SW 1271 (cell line): ENCODE measurements around the gene EFNA2.

Experiments used
- DNase-seq, 2 experiments: peaks; one replicate each; lab custom pipeline; 2025; lab: John Stamatoyannopoulos, UW

EFNA2 gene

DNA sequence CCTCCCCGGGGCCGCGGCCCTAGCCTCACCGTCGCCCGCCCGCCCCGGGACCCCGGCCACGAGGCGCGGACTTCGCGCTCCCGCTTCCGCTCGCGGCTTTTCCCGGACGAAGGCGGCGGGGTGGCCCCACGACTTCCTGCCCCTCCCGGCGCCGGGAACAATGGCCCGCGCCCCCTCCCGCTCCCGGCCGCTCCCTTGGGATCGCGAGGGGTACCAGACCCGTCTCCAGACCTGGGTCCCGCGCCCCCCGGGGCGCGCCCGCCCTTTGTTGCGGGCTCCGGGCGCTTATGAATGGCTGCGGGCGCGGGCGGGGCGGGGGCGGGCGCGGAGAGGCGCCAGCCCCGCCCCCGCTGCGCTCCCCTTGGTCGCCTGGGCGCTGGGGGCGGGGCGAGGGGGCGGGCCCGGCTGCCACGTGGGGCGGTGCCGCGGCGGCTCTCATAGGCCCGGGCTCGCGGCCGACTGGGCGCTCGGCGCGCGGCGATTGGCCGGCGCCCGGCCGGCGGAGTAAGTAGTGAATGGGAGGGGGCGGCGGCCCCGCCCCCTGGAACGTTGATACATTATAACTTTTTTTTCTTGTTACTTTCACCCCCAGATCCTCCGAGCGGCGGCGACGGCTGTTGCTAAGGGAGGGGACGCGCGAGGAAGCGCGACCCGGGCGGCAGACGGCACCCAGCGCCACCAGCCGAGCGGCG lies 36.2 kb upstream of the EFNA2 start:
- peak; percentile 77 to 94 for DNase-seq

DNA sequence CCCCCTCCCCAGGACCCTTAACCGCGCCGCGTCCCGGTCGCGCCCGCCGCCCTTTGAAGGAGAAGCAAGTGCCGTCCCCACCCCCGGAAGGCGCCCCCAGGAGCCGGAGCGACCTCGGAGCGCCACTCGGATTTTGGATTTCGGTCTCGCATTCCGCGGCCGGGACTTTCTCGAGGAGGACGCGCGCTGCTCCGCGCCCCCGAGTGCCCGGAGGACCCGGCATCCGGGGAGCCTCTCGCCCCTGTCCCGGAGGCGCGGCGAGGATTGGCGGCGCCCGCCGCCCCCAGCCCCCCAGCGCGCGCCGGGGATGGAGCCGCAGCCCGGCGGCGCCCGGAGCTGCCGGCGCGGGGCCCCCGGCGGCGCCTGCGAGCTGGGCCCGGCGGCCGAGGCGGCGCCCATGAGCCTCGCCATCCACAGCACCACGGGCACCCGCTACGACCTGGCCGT lies 35.7 kb upstream of the EFNA2 start:
- DNase-seq: no peak

DNA sequence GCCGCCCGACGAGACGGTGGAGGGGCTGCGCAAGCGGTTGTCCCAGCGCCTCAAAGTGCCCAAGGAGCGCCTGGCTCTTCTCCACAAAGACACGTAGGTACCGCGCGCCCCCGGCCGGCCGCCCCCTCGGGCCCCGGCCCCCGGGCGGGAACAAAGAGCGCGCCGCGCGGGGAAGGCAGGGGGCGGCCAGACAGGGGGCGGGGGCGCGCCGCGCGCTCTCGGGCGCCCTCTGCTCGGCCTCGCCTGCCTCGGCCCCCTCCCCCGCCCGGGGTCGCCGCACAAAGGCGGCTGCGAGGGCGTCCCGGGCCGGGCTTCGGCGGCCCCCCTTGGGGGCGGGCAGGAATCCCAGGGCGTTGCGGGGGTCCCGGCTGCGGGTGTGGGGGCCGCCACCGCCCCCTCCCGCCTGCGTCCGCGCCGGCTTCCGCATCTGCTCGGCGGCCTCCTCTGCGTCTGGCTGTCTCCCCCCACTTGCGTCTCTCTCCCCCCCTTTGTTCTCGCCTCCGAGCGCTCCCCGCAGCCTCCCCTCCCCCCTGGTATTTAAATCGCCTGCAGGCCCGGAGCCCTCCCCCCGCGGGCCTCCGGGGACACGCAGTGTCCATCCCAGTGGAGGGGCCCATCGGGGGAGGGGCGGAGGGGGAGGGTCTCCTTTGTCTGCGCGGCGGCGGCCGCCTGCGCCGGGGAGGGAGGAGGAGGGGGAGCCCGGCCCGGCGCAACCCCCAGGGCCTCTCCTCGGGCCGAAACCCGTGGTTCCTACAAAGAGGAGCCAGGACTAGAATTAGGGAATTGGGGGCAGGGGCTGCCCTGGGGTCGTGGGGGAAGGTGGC lies 35.0 kb upstream of the EFNA2 start:
- peak in 1 of 2 experiments; percentile 33 for DNase-seq

DNA sequence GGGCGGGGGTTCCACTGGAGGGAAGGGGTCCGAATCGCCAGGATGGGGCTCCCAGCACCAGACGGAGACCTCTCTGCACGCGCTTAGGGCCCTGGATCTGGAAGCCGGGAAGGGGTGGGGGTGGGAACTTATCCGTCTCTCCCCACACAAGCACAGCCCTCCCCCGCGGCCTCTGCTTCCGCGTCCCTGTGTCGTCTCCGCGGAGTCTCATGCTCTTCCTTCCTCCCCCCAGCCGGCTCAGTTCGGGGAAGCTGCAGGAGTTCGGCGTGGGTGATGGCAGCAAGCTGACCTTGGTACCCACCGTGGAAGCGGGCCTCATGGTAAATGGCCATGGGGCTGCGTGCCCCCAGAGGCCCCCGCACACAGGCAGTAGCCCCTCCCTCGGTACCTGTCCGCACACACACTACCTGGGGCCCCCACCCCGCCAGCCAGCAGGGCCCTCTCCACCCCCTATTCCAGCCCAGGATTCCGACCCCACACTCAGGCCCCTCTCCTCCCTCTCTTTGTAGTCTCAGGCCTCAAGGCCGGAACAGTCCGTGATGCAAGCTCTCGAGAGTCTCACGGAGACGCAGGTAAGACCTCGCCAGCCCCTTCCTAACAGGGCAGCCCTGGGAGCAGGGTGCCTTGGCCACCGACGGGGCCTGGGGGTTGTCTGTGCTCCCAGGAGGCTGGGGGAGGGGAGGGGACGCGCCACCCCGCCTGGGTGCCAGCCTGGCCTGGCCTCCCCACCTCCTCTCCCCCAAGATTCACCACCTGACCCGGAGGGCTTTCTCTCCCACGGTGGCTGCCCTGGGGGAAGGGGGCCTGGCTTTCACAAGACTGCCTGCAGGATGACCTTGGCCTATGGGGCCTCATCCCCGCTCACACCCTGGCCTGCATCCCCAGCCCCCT lies 34.1 kb upstream of the EFNA2 start:
- peak in 1 of 2 experiments; percentile 47 for DNase-seq

DNA sequence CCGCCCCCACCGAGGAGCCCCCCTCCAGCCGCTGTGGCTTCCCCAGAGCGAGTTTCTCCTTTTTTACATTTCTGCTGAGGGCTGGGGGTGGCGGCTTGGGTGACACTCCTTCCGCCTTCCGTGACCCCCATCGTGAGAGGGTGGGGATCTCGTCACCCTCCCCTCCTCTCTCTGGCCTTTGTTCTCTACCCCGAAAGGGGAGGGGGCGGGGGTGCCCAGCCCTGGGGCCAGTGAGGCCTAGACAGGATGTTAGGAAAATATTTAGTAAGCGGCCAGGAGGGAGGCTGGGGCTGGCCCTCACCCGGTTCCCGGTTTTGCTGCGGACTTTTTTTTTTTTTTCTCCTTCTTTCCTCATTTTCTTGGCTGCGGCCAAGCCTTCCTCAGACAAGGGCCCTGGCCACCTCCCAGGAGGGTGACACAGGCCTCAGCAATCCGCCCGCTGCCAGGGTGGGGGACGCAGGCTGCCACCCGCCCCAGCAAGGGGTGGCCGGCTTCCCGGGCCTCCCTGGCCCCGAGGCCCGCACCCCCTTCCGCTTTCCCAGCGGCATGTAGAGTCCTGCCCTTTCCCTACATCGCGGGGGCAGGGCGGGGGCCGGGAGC lies 33.4 kb upstream of the EFNA2 start:
- peak in 1 of 2 experiments; percentile 67 for DNase-seq

DNA sequence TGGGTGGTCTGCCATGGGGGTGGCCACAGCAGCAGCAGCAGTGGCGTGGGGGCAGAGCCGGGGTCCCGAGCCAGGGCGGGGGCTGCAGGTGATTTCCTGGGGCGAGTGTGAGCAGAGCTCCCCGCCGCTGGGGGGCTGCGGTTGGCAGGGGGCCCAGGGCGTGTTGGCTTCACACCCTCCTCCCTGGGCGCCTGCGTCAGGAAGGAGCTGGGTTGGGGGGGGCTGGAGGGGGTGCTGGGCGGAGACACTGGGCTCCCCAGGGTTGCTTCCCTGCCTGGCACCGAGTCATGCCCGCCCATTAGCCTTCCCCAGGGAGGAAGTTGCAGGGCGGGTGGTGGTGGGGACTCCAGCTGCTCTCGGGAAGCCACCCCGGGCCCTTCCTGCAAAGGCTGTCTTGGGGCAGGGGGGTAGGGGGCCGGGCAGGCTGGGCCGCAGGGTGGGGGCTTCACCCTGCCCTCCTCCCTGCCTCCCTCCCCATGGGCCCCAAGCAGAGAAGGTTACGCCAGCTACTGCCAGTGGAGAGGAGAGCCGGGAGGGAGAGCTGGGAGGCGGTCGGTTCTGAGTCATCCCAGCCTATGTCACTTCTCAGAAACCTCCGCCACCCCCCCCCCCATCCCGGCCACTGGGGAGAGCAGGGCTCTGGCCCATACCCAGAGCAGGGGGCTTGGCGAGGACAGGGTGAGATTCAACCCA lies 32.7 kb upstream of the EFNA2 start:
- DNase-seq: peak; percentile 76 to 88

DNA sequence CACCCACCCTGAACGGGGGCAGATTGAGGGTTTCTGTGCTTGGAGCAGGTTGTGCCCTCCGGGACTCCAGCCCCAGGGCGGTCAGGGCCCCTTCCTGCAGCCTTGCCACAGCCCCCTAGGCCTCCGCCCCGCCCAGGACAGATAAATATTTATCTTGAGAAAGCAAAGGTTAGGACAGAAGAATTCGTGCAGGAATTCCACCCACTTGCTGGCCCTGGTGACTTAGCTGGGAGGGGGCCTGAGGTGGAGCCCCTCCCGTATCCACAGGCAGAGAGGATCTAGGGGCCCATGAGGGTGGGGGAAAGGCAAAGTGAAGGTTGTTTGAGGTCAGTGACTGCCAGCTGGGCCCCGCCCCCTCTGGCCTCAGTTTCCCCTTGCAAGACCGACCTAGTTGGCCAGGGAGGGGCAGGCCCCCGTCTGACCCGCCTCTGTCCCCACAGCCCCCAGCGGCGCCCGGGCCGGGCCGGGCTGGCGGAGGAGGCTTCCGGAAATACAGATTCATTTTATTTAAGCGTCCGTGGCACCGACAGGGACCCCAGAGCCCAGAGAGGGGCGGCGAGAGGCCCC lies 32.1 kb upstream of the EFNA2 start:
- peak in 1 of 2 experiments; percentile 59 for DNase-seq

DNA sequence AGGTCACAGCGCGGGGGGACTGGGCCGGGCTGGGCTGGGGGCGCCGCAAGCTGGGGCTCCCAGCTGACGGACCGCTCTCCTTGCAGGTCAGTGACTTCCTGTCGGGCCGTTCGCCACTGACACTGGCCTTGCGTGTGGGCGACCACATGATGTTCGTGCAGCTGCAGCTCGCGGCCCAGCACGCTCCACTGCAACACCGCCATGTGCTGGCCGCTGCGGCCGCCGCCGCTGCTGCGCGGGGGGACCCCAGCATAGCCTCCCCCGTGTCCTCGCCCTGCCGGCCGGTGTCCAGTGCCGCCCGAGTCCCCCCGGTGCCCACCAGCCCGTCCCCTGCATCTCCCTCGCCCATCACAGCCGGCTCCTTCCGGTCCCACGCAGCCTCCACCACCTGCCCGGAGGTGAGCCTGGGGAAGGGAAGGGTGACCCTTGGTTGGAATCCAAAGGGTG lies 31.6 kb upstream of the EFNA2 start:
- DNase-seq: no peak

DNA sequence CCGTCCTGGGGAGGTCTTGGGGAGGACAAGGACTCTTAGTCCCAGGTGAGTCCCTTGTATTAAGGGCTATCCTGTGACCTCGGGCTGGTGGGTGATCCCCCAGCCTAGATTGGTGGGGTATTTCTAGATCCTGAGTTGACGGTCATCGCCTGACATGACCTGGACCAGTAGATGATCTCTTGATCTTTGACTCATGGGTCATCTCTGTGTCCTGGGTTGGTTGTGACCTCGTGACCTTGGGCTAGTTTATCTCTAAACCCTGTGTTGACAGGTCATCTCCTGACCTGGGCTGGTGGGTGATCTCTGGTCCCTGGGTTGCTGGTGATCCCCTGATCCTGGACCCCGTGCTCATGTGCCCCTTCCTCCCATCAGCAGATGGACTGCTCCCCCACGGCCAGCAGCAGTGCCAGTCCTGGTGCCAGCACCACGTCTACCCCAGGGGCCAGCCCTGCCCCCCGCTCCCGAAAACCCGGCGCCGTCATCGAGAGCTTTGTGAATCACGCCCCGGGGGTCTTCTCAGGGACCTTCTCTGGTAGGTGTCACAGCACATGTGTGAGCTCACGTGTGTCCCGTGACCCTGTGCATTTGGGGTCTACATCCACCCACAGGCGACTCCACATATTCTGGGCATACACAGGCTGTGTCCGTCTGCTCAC lies 31.0 kb upstream of the EFNA2 start:
- no peak for DNase-seq

DNA sequence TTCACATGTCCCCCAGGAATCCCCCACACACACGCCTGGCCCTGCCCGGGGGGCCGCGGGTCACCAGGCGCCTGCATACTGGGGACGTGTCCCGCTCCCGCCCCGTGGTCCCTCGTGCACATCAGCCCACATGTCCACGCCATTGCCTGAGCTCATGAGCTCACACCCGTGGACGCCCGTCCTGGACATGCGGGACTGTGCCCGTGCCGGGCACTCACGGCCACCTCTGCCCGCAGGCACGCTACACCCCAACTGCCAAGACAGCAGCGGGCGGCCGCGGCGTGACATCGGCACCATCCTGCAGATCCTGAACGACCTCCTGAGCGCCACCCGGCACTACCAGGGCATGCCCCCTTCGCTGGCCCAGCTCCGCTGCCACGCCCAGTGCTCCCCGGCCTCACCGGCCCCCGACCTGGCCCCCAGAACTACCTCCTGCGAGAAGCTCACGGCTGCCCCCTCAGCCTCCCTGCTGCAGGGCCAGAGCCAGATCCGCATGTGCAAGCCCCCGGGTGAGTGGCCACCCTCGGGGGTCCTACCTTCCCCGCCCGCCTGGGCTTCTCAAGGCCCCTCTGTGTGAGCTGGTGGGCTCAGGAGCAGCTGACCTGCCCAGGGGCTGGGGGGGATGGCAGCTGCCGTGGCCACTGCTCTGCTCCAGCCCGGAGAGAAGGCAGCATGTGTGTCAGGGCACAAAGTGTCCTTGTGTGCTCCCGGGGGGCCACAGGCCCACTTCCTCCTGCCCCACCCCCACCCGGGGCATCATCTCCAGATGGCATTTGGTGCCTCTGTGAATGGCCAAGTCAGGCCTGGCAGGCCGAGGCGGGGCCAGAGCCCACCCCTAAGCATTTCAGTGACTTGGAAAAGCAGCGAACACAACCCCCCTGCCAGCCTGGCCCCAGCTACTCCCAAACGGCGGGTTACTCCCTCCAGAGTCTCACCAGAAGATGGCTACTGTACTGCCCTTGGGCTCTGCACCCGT lies 30.2 kb upstream of the EFNA2 start:
- DNase-seq: no peak

DNA sequence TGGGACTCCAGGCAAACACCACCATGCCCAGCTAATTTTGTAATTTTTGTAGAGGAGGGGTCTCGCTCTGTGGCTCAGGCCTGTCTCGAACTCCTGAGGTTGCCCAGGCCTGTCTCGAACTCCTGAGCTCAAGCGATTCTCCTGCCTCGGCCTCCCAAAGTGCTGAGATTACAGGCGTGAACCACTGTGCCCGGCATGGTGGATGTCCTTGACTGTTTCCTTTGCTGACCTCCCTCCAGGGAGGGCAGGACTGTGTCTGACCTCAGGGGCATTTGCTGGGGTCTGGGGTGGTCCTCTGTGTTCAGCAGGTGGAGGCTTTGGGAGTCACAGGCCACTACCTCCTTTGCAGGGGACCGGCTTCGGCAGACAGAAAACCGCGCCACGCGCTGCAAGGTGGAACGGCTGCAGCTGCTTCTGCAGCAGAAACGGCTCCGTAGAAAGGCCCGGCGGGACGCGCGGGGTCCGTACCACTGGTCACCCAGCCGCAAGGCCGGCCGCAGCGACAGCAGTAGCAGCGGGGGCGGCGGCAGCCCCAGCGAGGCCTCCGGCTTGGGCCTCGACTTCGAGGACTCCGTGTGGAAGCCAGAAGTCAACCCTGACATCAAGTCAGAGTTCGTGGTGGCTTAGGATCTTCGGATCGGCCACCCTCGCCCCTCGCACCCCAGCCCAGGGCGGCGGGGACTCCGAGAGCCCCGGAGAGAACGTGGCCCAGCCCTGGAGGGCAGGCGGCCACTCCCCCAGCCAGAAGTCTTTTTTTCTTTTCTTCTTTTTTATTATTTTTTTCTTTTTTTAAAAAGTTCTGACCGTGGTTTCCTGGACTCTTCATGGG lies 28.8 kb upstream of the EFNA2 start:
- no peak for DNase-seq

DNA sequence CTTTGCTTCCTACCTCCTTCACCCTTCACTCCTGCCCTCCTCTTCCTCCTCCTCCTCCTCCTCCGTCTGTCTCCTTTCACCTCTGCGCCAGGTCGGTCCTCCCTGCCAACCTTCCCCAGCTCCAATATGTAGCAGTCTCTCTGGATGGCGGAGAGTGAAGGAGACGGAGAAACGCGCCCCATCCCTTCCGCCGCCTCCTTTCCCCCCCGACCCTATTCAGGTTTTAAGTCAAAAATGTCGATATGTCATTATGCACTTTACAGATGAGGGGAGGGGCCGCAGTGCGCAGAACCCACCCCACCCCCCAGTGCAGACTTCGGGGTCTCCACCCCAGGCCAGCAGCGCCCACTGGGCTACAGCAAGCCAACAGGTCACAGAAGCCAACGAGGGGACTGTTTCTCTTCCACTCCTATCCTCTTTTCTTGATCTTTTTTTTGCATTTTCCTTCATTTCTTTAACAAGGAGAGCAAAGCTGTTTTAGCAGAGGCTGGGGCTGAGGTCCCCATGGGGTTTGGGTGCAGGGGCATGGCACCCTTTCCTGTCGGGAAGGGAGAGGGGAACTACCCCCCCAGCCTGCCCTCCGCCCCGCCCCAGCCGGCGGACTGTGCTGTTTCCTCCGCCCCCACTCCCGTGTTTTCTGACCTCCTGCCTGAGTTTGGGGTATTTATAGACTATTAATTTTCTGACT lies 28.1 kb upstream of the EFNA2 start:
- DNase-seq: no peak

DNA sequence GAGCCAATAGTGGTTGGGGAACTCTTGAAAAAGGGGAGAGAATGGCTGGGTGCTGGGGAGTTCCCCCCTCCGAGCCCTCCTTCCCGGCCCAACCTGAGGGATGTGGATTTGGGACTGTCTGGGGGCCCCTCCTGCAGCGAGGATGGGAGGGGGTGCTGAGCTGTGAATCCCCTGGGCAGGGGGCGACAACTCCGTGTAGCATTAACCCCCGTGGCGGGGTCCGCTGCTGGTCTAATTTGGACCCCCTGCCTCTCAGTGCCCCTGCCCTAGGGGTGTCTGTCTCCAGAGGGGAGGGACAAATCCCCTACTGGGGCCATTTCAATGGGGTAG lies 27.5 kb upstream of the EFNA2 start:
- no peak for DNase-seq

DNA sequence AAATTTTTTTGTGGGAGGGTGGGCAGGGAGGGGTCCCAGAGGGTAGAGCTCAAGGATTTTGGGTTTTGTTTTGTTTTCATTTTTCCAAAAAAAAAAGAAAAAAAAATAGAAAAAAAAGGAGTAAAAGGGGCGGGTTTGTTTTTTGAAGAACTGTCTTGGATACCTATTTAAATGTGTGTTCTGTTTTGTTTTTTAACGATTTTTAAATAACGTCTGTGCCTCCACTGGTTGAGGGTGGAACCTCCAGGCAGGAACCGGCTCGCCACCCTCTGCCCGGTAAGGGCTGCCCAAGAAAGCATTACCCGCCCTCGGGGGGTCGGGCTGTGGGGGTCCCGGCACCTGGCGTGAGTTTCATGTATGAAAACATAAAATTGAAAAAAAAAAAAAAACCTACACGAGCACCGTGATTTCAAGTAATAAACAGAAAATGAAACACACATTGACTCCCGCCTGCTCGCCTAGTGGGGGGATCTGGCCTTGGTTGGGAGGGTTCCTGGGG lies 26.9 kb upstream of the EFNA2 start:
- peak in 1 of 2 experiments; percentile 56 for DNase-seq

DNA sequence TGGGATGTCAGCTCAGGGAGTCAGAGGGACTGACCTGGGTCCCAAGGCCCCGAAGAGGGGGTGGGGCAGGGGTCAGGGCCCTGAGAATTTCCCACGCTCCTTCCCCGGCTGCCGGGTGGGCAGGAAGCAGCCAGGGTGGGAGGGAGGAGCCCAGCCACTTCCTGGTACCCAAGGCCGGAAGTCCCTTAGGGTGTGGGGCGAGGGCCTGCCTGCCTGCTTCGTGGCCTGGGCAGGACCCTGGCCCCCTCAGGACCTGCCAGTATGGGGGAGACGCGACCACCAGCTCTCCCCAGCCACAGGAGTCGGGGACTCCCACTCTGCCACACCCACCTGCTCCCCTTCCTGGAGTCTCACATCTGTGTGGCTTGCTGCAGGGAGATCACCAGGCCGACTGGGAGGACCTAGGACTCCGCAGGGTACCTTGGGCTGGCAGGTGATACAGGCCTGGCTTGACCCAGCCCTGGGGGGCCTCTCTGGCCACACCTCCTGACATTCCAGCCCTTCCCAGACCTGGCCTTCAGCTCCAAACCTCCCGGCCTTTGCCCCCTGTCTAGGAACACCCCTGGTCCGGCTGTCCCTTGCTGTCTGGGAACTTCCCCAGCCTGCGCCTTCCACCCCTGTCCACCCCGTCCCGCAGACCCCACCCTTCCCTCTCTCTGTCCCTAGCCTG lies 26.3 kb upstream of the EFNA2 start:
- peak; percentile 61 to 79 for DNase-seq

DNA sequence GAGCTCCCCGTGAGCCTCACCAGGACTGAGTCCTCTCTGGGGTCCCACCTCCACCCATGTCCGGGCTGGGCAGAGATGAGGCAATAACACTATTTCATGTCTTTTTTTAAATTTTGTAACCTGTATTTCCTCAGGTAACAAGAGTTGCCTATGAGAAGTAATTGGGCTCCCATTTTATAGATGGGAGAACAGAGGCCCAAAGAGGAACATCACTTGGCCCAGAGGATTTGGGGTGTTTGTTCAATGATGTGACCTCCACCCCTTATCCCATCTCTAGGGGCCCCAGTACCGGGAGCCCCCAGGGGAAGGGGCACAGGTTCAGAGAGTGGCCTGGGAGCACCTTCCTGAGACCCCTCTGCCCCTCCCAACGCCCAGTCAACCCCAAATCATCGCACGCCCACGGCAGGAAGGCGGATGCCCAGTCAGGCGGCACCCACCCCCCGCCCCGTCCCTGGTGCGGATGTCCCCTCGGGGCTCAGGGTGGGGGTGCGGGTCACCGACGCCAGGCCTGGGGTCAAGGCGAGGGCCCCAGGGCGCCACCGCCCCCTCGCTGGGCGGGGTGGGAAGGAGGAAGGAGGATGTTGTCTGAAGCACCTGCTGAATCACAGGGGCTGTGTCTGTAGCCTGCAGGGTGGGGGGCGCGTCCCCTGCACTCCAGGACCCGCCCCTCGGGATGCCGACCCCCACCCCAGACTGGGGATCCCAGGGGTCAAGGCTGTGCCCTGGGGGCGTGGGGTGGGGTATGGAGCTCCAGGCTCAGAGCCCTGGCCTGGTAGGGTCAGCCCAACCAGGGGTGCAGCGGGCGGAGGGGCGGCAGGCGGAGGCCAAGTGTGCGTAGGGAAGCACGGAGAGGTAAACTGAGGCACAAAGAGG lies 25.6 kb upstream of the EFNA2 start:
- peak in 1 of 2 experiments; percentile 56 for DNase-seq
